Measurements from ENCODE around the gene OBP2A.

OBP2A gene

GRCh38 chr9:135515083-135515951, 30.6 kb upstream of the OBP2A start:
- no peak overlapping the region for H2BK15ac ChIP-seq (replicated peaks; ENCODE audit: low read depth)
- no peak overlapping the region for H2AK5ac ChIP-seq (ENCODE audit: low read length)
- H3K4me3 ChIP-seq (ENCODE audit: low read length): no peak overlapping the region
- H3K4me1 ChIP-seq (ENCODE audit: control insufficient read depth, low read depth, low read length): no peaks in the 10 kb centered on the region
- H3K4ac ChIP-seq (ENCODE audit: low read depth, low read length): no peak overlapping the region
- no peak overlapping the region for H2BK5ac ChIP-seq (ENCODE audit: low read length)
- H3K79me2 ChIP-seq (ENCODE audit: control insufficient read depth, insufficient read depth, low read length): no peaks in the 10 kb centered on the region
- no peaks in the 10 kb centered on the region for H3K79me1 ChIP-seq (ENCODE audit: low read length)
- H3K9ac ChIP-seq (ENCODE audit: low read length): no peak overlapping the region
- H3K56ac ChIP-seq (ENCODE audit: low read length): no peak overlapping the region
- H3K4me2 ChIP-seq (ENCODE audit: low read length): no peak overlapping the region
- no peak for DNase-seq
- no peak overlapping the region for H4K5ac ChIP-seq (ENCODE audit: low read length)
- H3K27ac ChIP-seq (ENCODE audit: low read depth, low read length): no peak overlapping the region
- no CpG with 5 or more reads among the region's 31 CpGs for WGBS (ENCODE audit: extremely low coverage, insufficient coverage, low lambda C conversion rate)
- H3K18ac ChIP-seq (ENCODE audit: low read length): no peak overlapping the region
- H2BK120ac ChIP-seq (ENCODE audit: low read depth, low read length): no peak overlapping the region
- no peaks in the 10 kb centered on the region for H3K36me3 ChIP-seq (ENCODE audit: control insufficient read depth, insufficient read depth, low read length)
- H4K8ac ChIP-seq (ENCODE audit: low read depth, low read length): no peak overlapping the region
- H3K23ac ChIP-seq (ENCODE audit: low read length): no peak overlapping the region
- no peaks in the 10 kb centered on the region for H3K27me3 ChIP-seq (ENCODE audit: insufficient read depth, low read length, poor library complexity)

- no peak overlapping the region for H2BK15ac ChIP-seq (replicated peaks; ENCODE audit: low read depth)
- no peak overlapping the region for H3K27ac ChIP-seq (ENCODE audit: low read depth, low read length)
- no peak overlapping the region for H2AK5ac ChIP-seq (ENCODE audit: low read length)
- no peak overlapping the region for H4K5ac ChIP-seq (ENCODE audit: low read length)
- H3K36me3 ChIP-seq (ENCODE audit: control insufficient read depth, insufficient read depth, low read length): no peaks in the 10 kb centered on the region
- H3K79me1 ChIP-seq (ENCODE audit: low read length): no peaks in the 10 kb centered on the region
- H4K8ac ChIP-seq (ENCODE audit: low read depth, low read length): no peak overlapping the region
- no peaks in the 10 kb centered on the region for H3K79me2 ChIP-seq (ENCODE audit: control insufficient read depth, insufficient read depth, low read length)
- H3K4me1 ChIP-seq (ENCODE audit: control insufficient read depth, low read depth, low read length): no peaks in the 10 kb centered on the region
- H3K9ac ChIP-seq (ENCODE audit: low read length): no peak overlapping the region
- no peak overlapping the region for H3K18ac ChIP-seq (ENCODE audit: low read length)
- H3K4me2 ChIP-seq (ENCODE audit: low read length): no peak overlapping the region
- H3K27me3 ChIP-seq (ENCODE audit: insufficient read depth, low read length, poor library complexity): no peaks in the 10 kb centered on the region
- no peak overlapping the region for H2BK120ac ChIP-seq (ENCODE audit: low read depth, low read length)
- no peak for DNase-seq
- H2BK5ac ChIP-seq (ENCODE audit: low read length): no peak overlapping the region
- H3K23ac ChIP-seq (ENCODE audit: low read length): no peak overlapping the region
- H3K4ac ChIP-seq (ENCODE audit: low read depth, low read length): no peak overlapping the region
- no peak overlapping the region for H3K56ac ChIP-seq (ENCODE audit: low read length)
- H3K4me3 ChIP-seq (ENCODE audit: low read length): no peak overlapping the region
- WGBS (ENCODE audit: extremely low coverage, insufficient coverage, low lambda C conversion rate): no CpG with 5 or more reads among the region's 25 CpGs
Measured at GRCh38 chr9:135516132-135516860, 29.6 kb upstream of the OBP2A start.

GRCh38 chr9:135517407-135517822, 28.5 kb upstream of the OBP2A start:
- Histone ChIP-seq H3K23ac (ENCODE audit: low read length) (no peak overlapping the region), H2BK5ac (ENCODE audit: low read length) (no peak overlapping the region), H3K79me1 (ENCODE audit: low read length) (no peaks in the 10 kb centered on the region), H3K27ac (ENCODE audit: low read depth, low read length) (no peak overlapping the region), H4K8ac (ENCODE audit: low read depth, low read length) (no peak overlapping the region), H2AK5ac (ENCODE audit: low read length) (no peak overlapping the region), H4K5ac (ENCODE audit: low read length) (no peak overlapping the region), H3K9ac (ENCODE audit: low read length) (no peak overlapping the region), H3K27me3 (ENCODE audit: insufficient read depth, low read length, poor library complexity) (no peaks in the 10 kb centered on the region), H3K56ac (ENCODE audit: low read length) (no peak overlapping the region), H3K36me3 (ENCODE audit: control insufficient read depth, insufficient read depth, low read length) (no peaks in the 10 kb centered on the region), H3K18ac (ENCODE audit: low read length) (no peak overlapping the region), H3K4me3 (ENCODE audit: low read length) (no peak overlapping the region), H3K4ac (ENCODE audit: low read depth, low read length) (no peak overlapping the region), H2BK15ac (replicated peaks; ENCODE audit: low read depth) (no peak overlapping the region), H3K4me1 (ENCODE audit: control insufficient read depth, low read depth, low read length) (no peaks in the 10 kb centered on the region), H3K79me2 (ENCODE audit: control insufficient read depth, insufficient read depth, low read length) (no peaks in the 10 kb centered on the region), H3K4me2 (ENCODE audit: low read length) (no peak overlapping the region), H2BK120ac (ENCODE audit: low read depth, low read length) (no peak overlapping the region)
- DNase-seq: no peak
- no CpG with 5 or more reads among the region's 24 CpGs for WGBS (ENCODE audit: extremely low coverage, insufficient coverage, low lambda C conversion rate)

- H2BK120ac ChIP-seq (ENCODE audit: low read depth, low read length): no peak overlapping the region
- no peak overlapping the region for H3K4me3 ChIP-seq (ENCODE audit: low read length)
- no peak overlapping the region for H2BK5ac ChIP-seq (ENCODE audit: low read length)
- no peak overlapping the region for H3K56ac ChIP-seq (ENCODE audit: low read length)
- H3K27me3 ChIP-seq (ENCODE audit: insufficient read depth, low read length, poor library complexity): no peaks in the 10 kb centered on the region
- no peak overlapping the region for H3K18ac ChIP-seq (ENCODE audit: low read length)
- no peaks in the 10 kb centered on the region for H3K36me3 ChIP-seq (ENCODE audit: control insufficient read depth, insufficient read depth, low read length)
- H2BK15ac ChIP-seq (replicated peaks; ENCODE audit: low read depth): no peak overlapping the region
- H4K8ac ChIP-seq (ENCODE audit: low read depth, low read length): no peak overlapping the region
- H2AK5ac ChIP-seq (ENCODE audit: low read length): no peak overlapping the region
- H3K27ac ChIP-seq (ENCODE audit: low read depth, low read length): no peak overlapping the region
- no peaks in the 10 kb centered on the region for H3K4me1 ChIP-seq (ENCODE audit: control insufficient read depth, low read depth, low read length)
- H3K79me2 ChIP-seq (ENCODE audit: control insufficient read depth, insufficient read depth, low read length): no peaks in the 10 kb centered on the region
- no peak overlapping the region for H3K23ac ChIP-seq (ENCODE audit: low read length)
- no peak overlapping the region for H3K4me2 ChIP-seq (ENCODE audit: low read length)
- H3K4ac ChIP-seq (ENCODE audit: low read depth, low read length): no peak overlapping the region
- no peak for DNase-seq
- no CpG with 5 or more reads among the region's 10 CpGs for WGBS (ENCODE audit: extremely low coverage, insufficient coverage, low lambda C conversion rate)
- no peak overlapping the region for H4K5ac ChIP-seq (ENCODE audit: low read length)
- H3K79me1 ChIP-seq (ENCODE audit: low read length): no peaks in the 10 kb centered on the region
- no peak overlapping the region for H3K9ac ChIP-seq (ENCODE audit: low read length)
Measured at GRCh38 chr9:135519179-135519971, 26.6 kb upstream of the OBP2A start.

GRCh38 chr9:135520916-135521607, 24.9 kb upstream of the OBP2A start, which contains the start of gene LCN1:
Gene LCN1, plus strand, starts transcription at chr9:135521440. Its CDS starts 58 bp downstream, at chr9:135521498.
- Histone ChIP-seq H3K27me3 (ENCODE audit: insufficient read depth, low read length, poor library complexity) (no peaks in the 10 kb centered on the region), H2BK15ac (replicated peaks; ENCODE audit: low read depth) (no peak within 1 kb of the TSS), H3K4me1 (ENCODE audit: control insufficient read depth, low read depth, low read length) (no peaks in the 10 kb centered on the region), H3K23ac (ENCODE audit: low read length) (no peak within 1 kb of the TSS), H3K4me2 (ENCODE audit: low read length) (no peak within 1 kb of the TSS), H2BK5ac (ENCODE audit: low read length) (no peak within 1 kb of the TSS), H3K4ac (ENCODE audit: low read depth, low read length) (no peak within 1 kb of the TSS), H3K56ac (ENCODE audit: low read length) (no peak within 1 kb of the TSS), H3K79me1 (ENCODE audit: low read length) (no peaks in the 10 kb centered on the region), H4K8ac (ENCODE audit: low read depth, low read length) (no peak within 1 kb of the TSS), H2AK5ac (ENCODE audit: low read length) (no peak within 1 kb of the TSS), H3K4me3 (ENCODE audit: low read length) (no peak within 1 kb of the TSS), H4K5ac (ENCODE audit: low read length) (no peak within 1 kb of the TSS), H3K18ac (ENCODE audit: low read length) (no peak within 1 kb of the TSS), H3K36me3 (ENCODE audit: control insufficient read depth, insufficient read depth, low read length) (no peaks in the 10 kb centered on the region), H3K27ac (ENCODE audit: low read depth, low read length) (no peak within 1 kb of the TSS), H2BK120ac (ENCODE audit: low read depth, low read length) (no peak within 1 kb of the TSS), H3K9ac (ENCODE audit: low read length) (no peak within 1 kb of the TSS), H3K79me2 (ENCODE audit: control insufficient read depth, insufficient read depth, low read length) (no peaks in the 10 kb centered on the region)
- no peak for DNase-seq
- WGBS (ENCODE audit: extremely low coverage, insufficient coverage, low lambda C conversion rate): no CpG with 5 or more reads among the region's 18 CpGs
